Measurements from ENCODE around the gene MYOCD.

MYOCD gene

GRCh38 chr17:12671906-12672305 lies 6.2 kb downstream of the MYOCD start (continued):
- TF ChIP-seq ZNF132 (tag by site-specific recombination; IDR thresholded peaks at IDR 0.05; ENCODE audit: borderline replicate concordance) (no peak), ZNF664 (tag by site-specific recombination; IDR thresholded peaks at IDR 0.05) (no peak), ZNF404 (tag by site-specific recombination; IDR thresholded peaks at IDR 0.05) (no peak), ZNF121 (tag by site-specific recombination; IDR thresholded peaks at IDR 0.05) (no peak), ZBTB26 (tag by site-specific recombination; optimal IDR thresholded peaks at IDR 0.05) (no peak), ZNF596 (tag by site-specific recombination; IDR thresholded peaks at IDR 0.05) (no peak), ZNF138 (tag by site-specific recombination; IDR thresholded peaks at IDR 0.05; ENCODE audit: borderline replicate concordance) (no peak), ZNF398 (tag by site-specific recombination; IDR thresholded peaks at IDR 0.05) (no peak), KLF8 (tag by site-specific recombination; IDR thresholded peaks at IDR 0.05) (no peak), ZFP37 (tag by site-specific recombination; IDR thresholded peaks at IDR 0.05) (no peak)
- TF ChIP-seq, protein P1, sequence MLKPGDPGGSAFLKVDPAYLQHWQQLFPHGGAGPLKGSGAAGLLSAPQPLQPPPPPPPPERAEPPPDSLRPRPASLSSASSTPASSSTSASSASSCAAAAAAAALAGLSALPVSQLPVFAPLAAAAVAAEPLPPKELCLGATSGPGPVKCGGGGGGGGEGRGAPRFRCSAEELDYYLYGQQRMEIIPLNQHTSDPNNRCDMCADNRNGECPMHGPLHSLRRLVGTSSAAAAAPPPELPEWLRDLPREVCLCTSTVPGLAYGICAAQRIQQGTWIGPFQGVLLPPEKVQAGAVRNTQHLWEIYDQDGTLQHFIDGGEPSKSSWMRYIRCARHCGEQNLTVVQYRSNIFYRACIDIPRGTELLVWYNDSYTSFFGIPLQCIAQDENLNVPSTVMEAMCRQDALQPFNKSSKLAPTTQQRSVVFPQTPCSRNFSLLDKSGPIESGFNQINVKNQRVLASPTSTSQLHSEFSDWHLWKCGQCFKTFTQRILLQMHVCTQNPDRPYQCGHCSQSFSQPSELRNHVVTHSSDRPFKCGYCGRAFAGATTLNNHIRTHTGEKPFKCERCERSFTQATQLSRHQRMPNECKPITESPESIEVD (tag by site-specific recombination; IDR thresholded peaks at IDR 0.05) = no peak
- TF ChIP-seq, protein P2, sequence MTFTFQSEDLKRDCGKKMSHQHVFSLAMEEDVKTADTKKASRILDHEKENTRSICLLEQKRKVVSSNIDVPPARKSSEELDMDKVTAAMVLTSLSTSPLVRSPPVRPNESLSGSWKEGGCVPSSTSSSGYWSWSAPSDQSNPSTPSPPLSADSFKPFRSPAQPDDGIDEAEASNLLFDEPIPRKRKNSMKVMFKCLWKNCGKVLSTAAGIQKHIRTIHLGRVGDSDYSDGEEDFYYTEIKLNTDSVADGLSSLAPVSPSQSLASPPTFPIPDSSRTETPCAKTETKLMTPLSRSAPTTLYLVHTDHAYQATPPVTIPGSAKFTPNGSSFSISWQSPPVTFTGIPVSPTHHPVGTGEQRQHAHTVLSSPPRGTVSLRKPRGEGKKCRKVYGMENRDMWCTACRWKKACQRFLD (tag by site-specific recombination; IDR thresholded peaks at IDR 0.05) = no peak

DNA sequence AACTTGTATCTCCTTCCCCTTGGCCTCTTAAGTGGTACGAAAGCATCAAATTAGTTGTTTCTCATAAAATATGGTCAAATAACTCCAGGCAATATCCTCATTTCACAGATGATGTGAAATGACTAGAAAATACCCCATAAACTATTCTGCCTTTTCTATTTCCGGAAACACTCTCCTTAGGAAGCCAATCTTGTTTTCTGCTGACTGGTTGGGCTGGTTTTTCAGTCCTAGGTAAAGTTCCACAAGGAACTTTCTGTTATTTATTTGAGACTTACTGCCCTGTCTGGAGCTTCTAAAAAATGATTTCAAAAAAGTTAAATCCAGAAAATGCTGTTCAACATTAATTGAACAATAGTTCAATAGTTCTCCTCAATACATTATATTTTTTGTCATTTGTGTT lies 7.3 kb downstream of the MYOCD start:
- no peaks in the 10 kb centered on the region for H3K4me1 ChIP-seq (ENCODE audit: control insufficient read depth, insufficient read depth, low read length)
- ChIA-PET CTCF (interaction anchor here (1.1 to 3.7 kb wide), 2 partner anchors 70 to 278 kb away, joined by 3 to 10 read pairs; no protein-coding TSS in a partner anchor), POLR2A (no interaction called here)
- TF ChIP-seq OVOL3 (tag by site-specific recombination; IDR thresholded peaks at IDR 0.05) (no peak), ZSCAN4 (tag by site-specific recombination; IDR thresholded peaks at IDR 0.05) (no peak)
- H3K36me3 ChIP-seq (ENCODE audit: control insufficient read depth in 2 of 2, insufficient read depth in 1 of 2, low read length in 2 of 2) = no peaks in the 10 kb centered on the region
- no peak overlapping the region for H3K27ac ChIP-seq (ENCODE audit: extremely low read depth, low read depth, low read length)
- no peaks in the 10 kb centered on the region for H3K9me3 ChIP-seq (ENCODE audit: control insufficient read depth, insufficient read depth, low read depth, low read length)
- H3K4me3 ChIP-seq (ENCODE audit: low read depth, low read length) = no peak overlapping the region

DNA sequence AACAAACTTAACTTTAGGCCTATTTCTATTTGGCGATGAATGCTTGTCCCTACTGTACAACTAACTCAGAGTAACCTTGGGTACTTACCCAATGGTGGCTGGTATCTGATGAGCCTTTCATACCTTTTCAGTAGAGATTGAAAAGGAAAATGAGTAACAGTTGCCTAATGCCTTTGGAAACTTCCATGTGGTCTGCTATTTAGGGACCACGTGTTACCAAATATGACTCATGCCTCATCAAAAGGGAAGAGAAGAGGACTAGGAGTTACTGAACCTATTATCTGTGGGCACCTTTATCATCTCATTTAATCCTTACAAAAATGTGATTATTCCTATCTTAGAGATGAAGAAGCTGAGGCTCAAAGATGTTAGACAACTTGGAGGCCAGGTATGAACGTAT lies 8.1 kb downstream of the MYOCD start:
- Histone ChIP-seq H3K27ac (ENCODE audit: extremely low read depth, low read depth, low read length) (no peak overlapping the region), H3K36me3 (ENCODE audit: control insufficient read depth in 2 of 2, insufficient read depth in 1 of 2, low read length in 2 of 2) (no peaks in the 10 kb centered on the region), H3K4me3 (ENCODE audit: low read depth, low read length) (no peak overlapping the region), H3K4me1 (ENCODE audit: control insufficient read depth, insufficient read depth, low read length) (no peaks in the 10 kb centered on the region), H3K9me3 (ENCODE audit: control insufficient read depth, insufficient read depth, low read depth, low read length) (no peaks in the 10 kb centered on the region)
- CTCF ChIA-PET = interaction anchor here (1.1 to 3.7 kb wide), 2 partner anchors 69 to 278 kb away, joined by 3 to 10 read pairs; no protein-coding TSS in a partner anchor
- POLR2A ChIA-PET = no interaction called here
- no peak for TF ChIP-seq ZNF629 (tag by site-specific recombination; IDR thresholded peaks at IDR 0.05)
- TF ChIP-seq ZBTB20 (tag by site-specific recombination; IDR thresholded peaks at IDR 0.05) = no peak
- no peak for TF ChIP-seq ZNF544 (tag by site-specific recombination; IDR thresholded peaks at IDR 0.05)
- no peak for TF ChIP-seq YY1 (tag by site-specific recombination; IDR thresholded peaks at IDR 0.05)
- TF ChIP-seq, protein P3, sequence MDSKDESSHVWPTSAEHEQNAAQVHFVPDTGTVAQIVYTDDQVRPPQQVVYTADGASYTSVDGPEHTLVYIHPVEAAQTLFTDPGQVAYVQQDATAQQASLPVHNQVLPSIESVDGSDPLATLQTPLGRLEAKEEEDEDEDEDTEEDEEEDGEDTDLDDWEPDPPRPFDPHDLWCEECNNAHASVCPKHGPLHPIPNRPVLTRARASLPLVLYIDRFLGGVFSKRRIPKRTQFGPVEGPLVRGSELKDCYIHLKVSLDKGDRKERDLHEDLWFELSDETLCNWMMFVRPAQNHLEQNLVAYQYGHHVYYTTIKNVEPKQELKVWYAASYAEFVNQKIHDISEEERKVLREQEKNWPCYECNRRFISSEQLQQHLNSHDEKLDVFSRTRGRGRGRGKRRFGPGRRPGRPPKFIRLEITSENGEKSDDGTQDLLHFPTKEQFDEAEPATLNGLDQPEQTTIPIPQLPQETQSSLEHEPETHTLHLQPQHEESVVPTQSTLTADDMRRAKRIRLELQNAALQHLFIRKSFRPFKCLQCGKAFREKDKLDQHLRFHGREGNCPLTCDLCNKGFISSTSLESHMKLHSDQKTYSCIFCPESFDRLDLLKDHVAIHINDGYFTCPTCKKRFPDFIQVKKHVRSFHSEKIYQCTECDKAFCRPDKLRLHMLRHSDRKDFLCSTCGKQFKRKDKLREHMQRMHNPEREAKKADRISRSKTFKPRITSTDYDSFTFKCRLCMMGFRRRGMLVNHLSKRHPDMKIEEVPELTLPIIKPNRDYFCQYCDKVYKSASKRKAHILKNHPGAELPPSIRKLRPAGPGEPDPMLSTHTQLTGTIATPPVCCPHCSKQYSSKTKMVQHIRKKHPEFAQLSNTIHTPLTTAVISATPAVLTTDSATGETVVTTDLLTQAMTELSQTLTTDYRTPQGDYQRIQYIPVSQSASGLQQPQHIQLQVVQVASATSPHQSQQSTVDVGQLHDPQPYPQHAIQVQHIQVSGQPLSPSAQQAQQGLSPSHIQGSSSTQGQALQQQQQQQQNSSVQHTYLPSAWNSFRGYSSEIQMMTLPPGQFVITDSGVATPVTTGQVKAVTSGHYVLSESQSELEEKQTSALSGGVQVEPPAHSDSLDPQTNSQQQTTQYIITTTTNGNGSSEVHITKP (tag by site-specific recombination; IDR thresholded peaks at IDR 0.05) = peak; percentile 37; the same call in 1 of the 2 replicates
- no peak for TF ChIP-seq ZNF48 (tag by site-specific recombination; IDR thresholded peaks at IDR 0.05)
- no peak for TF ChIP-seq ZNF391 (tag by site-specific recombination; IDR thresholded peaks at IDR 0.05; ENCODE audit: borderline replicate concordance, low read depth)
